ENCODE measurements around the gene BTAF1.

DNA sequence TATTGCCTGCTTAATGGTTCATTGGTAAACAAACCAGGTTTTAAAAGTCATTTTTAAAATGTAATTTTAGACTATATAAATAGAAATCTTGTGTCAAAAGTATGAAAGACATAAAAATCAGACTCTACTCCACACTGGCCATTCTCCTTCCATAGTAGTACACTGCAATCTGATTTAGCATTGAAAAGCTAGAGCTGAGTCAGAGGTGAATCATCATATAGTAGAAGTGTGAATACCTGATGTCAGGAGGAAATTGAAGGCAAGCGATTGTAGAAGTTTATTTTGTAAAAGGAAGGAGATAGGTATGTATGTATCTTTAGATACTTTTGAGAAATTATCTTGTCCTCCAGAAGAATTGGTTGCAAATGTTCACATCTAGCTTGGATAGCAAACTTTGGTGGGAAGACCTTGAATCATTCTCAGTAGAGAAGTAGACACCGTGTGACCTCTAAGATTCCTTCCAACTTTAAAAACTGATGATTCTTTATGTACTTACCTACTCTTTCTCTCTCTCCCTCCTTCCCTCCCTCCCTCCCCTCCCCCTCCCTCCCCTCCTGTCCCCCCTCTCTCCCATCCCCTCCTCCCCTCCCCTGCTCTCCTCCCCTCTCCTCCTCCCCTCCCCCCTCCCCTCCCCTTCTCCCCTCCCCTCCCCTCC lies 88.1 kb downstream of the BTAF1 start:
- TF ChIP-seq CTCF (IDR thresholded peaks at IDR 0.05) (no peak), ZFX (IDR thresholded peaks at IDR 0.05; ENCODE audit: borderline replicate concordance) (no peak)

All from 22Rv1 (cell line).